HG03135 (cell line): ENCODE data around the gene ARHGAP19.

Experiments
- ATAC-seq: cut with Tn5 transposase; IDR thresholded peaks from one replicate; pipeline ENCODE4 v1.9.1; 2021; ENCODE audit warnings: mild to moderate bottlenecking, moderate library complexity; ENCODE audit not compliant: unreplicated experiment

ARHGAP19 gene

DNA sequence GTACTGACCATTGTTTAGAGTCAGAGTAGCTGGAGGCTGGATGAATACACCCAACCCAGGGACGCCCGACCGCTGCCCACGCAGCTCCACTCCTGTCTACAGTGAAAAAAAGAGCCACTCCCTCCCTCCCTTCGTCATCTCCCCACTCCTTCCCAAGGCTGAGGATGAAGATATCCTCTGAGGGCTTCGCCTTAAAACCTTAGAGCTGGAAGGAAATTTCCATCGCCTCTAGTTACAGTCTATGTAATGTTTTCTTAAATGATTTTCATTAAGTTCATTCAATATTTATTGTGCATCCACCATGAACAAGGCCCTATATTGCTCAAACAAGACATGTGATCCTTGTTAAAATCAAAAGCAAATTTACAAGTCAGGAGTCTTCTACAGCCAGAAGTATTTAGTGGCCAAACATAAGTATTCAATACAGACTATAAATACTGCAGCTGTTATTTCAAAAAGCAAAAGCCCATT is 95.4 kb downstream of the ARHGAP19 start:
- no peak for ATAC-seq

DNA sequence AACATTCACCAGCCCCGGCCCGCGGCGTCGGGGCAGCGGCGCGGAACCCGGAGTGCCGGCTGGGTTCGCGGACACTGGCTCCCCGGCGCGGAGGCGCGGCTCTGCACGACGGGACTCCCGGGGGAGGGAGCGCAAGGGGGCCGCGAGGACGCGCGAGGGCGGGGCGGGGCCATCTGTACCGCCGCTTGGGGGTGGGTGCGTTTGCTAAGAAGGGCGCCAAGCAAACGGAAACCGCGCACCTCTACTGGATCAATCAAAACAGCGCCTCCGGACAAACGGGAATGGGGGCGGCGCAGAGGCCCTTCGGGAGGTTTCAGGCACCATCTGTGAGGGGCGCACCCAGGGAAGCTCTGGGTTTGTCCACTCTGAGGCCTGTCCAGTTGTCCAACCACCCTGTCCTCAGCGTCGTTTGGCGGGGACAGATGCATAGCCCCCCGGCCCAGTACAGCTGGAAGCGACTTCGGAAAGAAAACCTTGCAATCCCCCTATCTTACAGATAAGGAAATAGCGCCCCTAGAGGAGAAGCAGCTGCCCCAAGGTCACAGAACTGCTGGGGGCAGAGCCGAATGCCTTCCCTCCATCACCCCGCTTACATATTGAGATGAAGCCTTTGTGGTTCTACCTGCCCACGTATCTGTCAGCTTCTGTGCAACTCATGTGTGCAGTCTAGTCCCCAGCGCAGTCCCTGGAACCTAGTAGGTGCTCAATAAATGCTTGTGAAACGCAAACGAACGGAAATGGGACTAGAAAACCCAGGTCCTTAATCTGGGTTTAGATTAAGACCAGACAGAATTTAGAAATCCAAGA is 96.0 kb downstream of the ARHGAP19 start:
- no peak for ATAC-seq

- no peak for ATAC-seq
Measured at GRCh38 chr10:97195706-97196222, 96.7 kb downstream of the ARHGAP19 start.

GRCh38 chr10:97192952-97193435 is 99.4 kb downstream of the ARHGAP19 start:
- ATAC-seq: no peak

DNA sequence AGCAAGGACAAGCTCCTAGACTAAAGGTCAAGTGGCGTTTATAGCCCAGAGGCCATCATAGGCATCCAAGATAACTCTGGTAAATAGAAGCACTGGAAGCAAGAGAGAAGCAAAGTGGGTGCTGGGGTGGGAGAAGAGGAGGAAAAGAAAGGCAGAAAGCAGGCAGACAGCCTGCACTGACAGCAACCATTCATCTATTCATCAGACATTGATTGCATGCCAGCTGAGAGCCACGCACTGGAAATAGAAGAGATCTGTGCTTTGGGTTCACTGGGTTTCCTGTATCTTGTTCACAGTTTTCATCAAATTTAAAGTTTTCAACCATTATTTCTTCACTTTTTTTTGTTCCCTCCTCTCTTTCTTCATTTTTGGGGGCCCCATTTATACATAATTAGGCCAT is 102.0 kb downstream of the ARHGAP19 start:
- no peak for ATAC-seq

DNA sequence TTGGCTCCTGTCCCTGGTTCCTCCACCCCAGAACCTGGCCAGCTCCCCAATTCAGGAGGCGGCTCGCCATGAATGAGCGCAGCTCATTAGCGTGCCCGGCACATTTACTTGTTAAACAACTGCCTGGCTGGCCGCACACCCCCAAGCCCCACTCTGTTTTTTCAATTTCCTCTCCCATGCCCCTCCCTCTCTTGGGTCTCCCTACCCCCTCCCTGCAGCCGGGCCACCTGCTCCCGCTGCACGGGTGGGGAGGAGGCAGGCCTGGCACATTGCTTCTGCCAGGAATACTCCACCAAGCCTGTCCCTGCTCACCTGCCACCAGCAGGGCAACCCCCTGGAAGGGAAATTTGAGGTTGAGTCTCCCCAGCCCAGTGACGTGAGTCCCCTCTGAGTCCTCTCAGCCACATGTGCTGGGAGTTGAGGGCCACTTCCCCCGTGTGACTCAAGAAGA is 104.2 kb downstream of the ARHGAP19 start:
- ATAC-seq: no peak

- no peak for ATAC-seq
Measured at GRCh38 chr10:97186911-97187310, 105.5 kb downstream of the ARHGAP19 start.

GRCh38 chr10:97185326-97186058 is 106.9 kb downstream of the ARHGAP19 start, which contains the start of gene SLIT1:
Gene SLIT1 (minus strand): TSS chr10:97185959. CDS start chr10:97185674, 285 bp downstream.
- no peak for ATAC-seq

DNA sequence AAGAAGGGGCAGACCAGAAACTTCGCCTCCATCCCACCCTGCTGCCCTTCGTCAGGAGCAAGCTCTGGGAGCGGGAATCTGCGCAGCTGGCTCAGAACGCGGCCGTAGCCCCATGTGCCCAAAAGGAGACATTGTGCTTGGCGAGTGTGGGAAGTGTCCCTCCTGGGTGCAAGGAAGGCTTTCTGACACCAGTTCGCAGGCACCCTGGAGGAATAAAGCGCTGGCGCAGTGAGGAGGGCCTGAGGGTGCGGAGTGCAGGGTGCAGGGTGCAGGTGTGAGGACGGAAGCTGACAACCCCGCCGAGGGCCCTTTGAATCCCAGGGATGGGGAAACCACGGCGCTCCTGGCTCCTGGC is 107.5 kb downstream of the ARHGAP19 start:
- no peak for ATAC-seq

DNA sequence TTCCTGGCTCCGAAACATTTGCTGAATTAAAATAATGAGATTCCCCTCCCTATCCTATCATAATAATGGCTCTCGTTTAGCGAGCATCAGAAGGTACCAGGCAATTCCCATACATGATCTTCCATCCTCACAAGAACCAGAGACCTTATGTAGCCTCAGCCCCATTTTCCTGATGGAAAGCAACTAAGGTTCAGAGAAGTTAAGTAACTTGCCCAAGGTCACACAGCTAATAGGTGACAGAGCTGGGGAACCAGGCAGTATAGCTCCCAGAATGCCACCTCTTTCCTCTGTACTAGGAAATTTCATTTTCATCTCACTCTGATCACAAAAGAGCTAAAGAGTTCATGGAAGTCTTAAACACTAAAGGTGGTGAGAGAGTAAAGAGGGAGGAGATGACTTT is 109.1 kb downstream of the ARHGAP19 start:
- ATAC-seq: no peak

DNA sequence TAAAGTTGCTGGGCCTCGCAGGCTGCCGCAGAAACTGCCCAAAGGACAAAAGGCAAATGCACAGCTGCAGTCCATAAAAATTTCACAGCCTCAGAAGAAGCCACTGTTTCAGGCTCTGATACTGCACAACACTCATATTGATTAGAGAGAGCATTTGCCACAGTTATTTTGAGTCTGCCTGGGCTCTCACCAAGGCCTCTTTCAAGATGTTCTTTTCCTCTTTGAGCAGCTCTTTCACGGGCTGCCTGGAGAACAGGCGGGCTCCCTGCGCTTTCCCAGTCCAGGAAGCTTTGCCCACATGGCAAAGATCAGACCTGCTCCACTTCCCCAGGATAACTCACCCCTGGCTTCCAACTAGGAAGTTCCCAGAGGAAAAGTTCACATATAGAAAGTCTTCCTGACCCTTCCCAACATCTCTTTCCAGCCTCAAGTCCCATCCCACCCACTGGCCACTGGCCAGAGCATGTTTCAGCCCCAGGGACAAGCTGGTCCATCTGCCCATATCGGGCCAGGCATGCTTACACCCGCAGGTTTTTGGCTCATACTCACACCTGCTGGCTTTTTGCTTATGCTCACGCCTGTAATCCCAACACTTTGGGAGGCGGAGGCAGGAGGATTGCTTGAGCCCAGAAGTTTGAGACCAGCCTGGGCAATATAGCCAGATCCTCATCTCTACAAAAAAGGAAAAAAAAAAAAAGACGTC is 110.0 kb downstream of the ARHGAP19 start:
- no peak for ATAC-seq

DNA sequence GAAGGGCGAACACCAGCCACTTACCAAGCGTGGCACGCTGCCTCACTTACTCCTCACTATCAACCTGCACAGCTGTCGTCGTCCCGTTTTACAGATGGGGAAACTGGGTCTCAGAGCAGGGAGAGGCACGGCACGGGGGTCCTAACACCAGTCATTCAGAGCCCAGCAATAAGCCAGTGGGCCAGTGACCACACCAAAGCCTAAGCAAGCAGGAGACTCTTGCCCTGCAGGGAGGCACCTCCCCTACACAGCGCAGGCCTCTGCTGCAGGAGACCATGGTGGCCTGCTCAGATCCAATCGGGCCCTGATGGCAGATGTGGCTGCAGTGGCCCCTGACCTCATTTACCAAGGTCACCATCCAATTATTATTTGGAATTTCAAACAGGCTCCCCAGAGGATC is 111.5 kb downstream of the ARHGAP19 start:
- ATAC-seq: no peak

- ATAC-seq: no peak
Measured at GRCh38 chr10:97180363-97180755, 112.1 kb downstream of the ARHGAP19 start.

DNA sequence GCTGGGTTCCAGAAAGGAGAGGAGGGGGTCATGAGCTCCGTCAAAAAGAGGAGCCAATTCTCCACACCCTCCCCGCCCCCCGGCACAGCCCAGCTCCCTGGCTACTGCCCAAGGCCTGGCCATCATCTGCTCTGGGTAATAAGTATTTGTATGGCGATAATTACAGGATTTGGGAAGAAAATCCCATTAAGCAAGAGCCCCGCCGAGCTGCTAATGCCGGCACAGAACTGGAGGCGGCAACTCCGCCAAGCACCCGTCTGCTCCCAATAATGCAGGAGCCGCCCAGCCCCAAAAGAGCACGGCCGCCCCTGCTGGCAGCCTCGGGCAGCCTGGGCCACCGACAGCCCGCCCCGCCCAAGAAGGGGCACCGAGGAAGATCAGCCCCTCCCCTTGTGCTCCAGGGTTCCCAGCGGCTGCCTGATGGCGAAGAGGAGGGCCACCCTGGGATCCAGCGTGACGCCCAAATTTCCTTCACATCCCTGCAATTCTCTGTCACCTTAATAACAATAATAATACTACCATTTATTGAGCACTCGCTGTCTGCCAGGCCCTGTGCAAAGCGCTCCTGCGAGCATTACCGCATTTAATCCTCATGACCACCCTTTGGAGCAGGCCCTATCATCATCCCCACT is 112.6 kb downstream of the ARHGAP19 start:
- ATAC-seq: no peak

GRCh38 chr10:97179311-97179710 is 113.1 kb downstream of the ARHGAP19 start:
- ATAC-seq: no peak

DNA sequence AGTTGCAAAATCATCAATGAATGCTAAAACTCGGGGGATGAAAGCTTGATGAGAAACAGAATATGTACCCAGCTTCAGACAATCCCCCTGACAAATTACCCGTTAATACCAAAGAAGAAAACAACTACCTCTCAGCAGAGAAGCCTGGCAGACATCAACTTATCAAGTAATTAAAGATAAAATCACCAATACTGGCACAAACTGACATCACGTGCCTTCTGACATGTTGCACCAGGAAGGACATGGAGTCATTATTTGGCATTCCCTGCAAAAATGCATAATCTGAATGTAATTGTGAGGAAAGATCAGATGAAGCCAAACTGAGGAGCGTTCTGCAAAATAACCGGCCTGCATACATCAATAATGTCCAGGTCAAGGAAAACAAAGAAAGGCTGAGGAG is 114.4 kb downstream of the ARHGAP19 start:
- ATAC-seq: no peak

GRCh38 chr10:97176226-97176625 is 116.2 kb downstream of the ARHGAP19 start:
- ATAC-seq: no peak

DNA sequence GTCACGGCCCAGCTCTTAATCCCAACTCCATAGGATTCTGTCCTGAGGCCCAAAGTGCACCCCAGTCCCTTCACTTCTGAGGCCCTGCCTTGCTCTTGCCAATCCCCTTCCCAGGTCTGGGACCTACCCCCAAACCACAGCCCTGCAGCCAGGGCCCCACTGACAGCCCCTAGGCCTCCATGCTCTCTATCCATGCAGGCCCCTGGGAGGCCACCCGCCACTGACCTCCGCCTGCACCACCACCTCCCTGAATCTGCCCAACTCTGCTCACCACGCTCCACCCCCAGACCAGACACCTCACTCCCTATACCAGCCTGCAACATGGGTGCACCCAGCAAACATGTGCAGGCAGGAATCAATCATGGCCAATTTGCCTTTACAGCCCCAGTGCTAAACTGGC is 116.9 kb downstream of the ARHGAP19 start:
- no peak for ATAC-seq

GRCh38 chr10:97174941-97175340 is 117.5 kb downstream of the ARHGAP19 start:
- ATAC-seq: no peak

DNA sequence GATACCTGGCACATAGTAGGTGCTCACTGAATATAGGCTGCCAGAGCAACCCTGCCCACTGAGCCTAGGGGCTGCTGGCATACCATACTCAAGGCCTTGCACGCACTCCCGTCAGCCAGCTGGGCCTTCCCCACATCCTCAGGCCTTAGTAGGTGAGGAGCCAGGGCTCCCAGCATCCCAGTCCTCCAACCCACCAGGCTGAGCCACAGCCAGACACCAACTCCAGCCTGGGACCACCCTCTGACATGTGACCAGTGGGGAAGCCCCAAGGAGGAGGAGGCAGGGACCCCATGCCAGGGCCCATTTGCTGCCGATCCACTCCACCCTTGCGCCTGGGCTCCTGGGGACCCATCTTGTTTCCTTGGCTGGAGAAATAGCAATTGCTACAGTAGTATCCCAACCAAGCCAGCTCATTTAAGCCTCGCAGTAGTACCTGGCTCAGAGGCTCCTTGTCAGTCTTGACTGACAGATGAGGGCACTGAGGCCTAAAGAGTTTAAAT is 118.1 kb downstream of the ARHGAP19 start:
- ATAC-seq: no peak
